CD4-positive, alpha-beta T cell (primary cell): ENCODE results near the gene SYT17. TPM values are rescaled to one million over a fixed set of nuclear protein-coding genes. Genes with fewer than 3 reads are reported as not detected.

ENCODE experiments used
- ATAC-seq: fragments of 200-7000 bp; cut with Tn5 transposase; one replicate; pipeline ENCODE4 v1.10.0; 2022; ENCODE audit warnings: mild to moderate bottlenecking; ENCODE audit not compliant: poor library complexity
- CTCF ChIA-PET: fragments of 350-600 bp; sonication (Branson Sonifier 250); formaldehyde crosslinking; loops from one replicate; lab custom pipeline; 2021; ENCODE audit warnings: antibody characterized with exemption, inconsistent platforms; lab: Charles Lee
- POLR2A ChIA-PET: fragments of 350-600 bp; sonication (Branson Sonifier 250); formaldehyde crosslinking; loops from one replicate; lab custom pipeline; 2021; ENCODE audit warnings: antibody characterized with exemption, inconsistent platforms; lab: Charles Lee
- DNase-seq, 14 experiments: peaks; one replicate each; pipeline ENCODE4 v3.0.0-alpha.2; 2013 to 2020; ENCODE audit warnings: mixed read lengths in 2 of 14
- H3K27ac ChIP-seq, 2 donors: one replicate each; pipeline versions ENCODE4 v1.5.1 to v1.7.0; 2013; ENCODE audit warnings: low read length in 2 of 2, low read depth in 1 of 2, mild to moderate bottlenecking in 1 of 2
- H3K27me3 ChIP-seq, 2 experiments: 1 replicate in 1 of 2; 2 replicates in 1 of 2; pipeline versions ENCODE4 v1.6.1 to v1.7.0; 2013; ENCODE audit warnings: low read length in 2 of 2, control low read depth in 1 of 2, mild to moderate bottlenecking in 1 of 2, moderate library complexity in 1 of 2; ENCODE audit not compliant: insufficient read depth in 2 of 2, control insufficient read depth in 1 of 2
- H3K36me3 ChIP-seq: one replicate; pipeline ENCODE4 v1.6.1; 2013; ENCODE audit warnings: low read length, control low read depth; ENCODE audit not compliant: insufficient read depth
- H3K4me1 ChIP-seq: one replicate; pipeline ENCODE4 v1.6.1; 2013; ENCODE audit warnings: low read length, control low read depth; ENCODE audit not compliant: insufficient read depth
- H3K4me3 ChIP-seq: one replicate; pipeline ENCODE4 v1.5.1; 2013; ENCODE audit warnings: mild to moderate bottlenecking, low read length, moderate library complexity
- H3K9me3 ChIP-seq, 2 experiments: 1 replicate in 1 of 2; 2 replicates in 1 of 2; pipeline versions ENCODE4 v1.6.1 to v1.7.0; 2013; ENCODE audit warnings: low read length in 2 of 2, mild to moderate bottlenecking in 2 of 2, control low read depth in 1 of 2, moderate library complexity in 1 of 2; ENCODE audit not compliant: control insufficient read depth in 1 of 2, insufficient read depth in 1 of 2
- H3K27ac Mint-ChIP-seq: one replicate; pipeline ENCODE4 v1.8.0; 2020; ENCODE audit warnings: mixed read lengths
- H3K27me3 Mint-ChIP-seq: one replicate; pipeline ENCODE4 v1.8.0; 2021; ENCODE audit warnings: mixed read lengths
- H3K36me3 Mint-ChIP-seq: one replicate; pipeline ENCODE4 v1.8.0; 2021; ENCODE audit warnings: low read depth, mixed read lengths
- H3K4me1 Mint-ChIP-seq: one replicate; pipeline ENCODE4 v1.8.0; 2021; ENCODE audit warnings: low read depth, mixed read lengths
- H3K4me3 Mint-ChIP-seq: one replicate; pipeline ENCODE4 v1.8.0; 2020; ENCODE audit warnings: mild to moderate bottlenecking, mixed read lengths
- H3K9me3 Mint-ChIP-seq: one replicate; pipeline ENCODE4 v1.8.0; 2020; ENCODE audit warnings: mixed read lengths
- intact Hi-C, 2 experiments: fragments of 100-400 bp; cut with DNase I in 1 of 2; cut with micrococcal nuclease in 1 of 2; formaldehyde crosslinking; loops; one replicate each; pipeline versions ENCODE4 v1.15.1 to v1.9.0; 2023 to 2025; cut with DNase I, micrococcal nuclease
- total RNA-seq, 174 experiments: library from RNA in 2 of 174; stranded (reverse) in 2 of 174; gene quantifications; one replicate each; pipeline ENCODE4 v1.2.3 and lab custom pipeline; 2021 to 2026
- TF ChIP-seq, protein P1 (sequence below): fragments of 200-600 bp; IDR thresholded peaks from one replicate; pipeline ENCODE4 v1.8.0; 2022; ENCODE audit warnings: antibody characterized with exemption, mild to moderate bottlenecking

Gene SYT17
- total RNA-seq, 2 experiments from 2014 or later = not detected

DNA sequence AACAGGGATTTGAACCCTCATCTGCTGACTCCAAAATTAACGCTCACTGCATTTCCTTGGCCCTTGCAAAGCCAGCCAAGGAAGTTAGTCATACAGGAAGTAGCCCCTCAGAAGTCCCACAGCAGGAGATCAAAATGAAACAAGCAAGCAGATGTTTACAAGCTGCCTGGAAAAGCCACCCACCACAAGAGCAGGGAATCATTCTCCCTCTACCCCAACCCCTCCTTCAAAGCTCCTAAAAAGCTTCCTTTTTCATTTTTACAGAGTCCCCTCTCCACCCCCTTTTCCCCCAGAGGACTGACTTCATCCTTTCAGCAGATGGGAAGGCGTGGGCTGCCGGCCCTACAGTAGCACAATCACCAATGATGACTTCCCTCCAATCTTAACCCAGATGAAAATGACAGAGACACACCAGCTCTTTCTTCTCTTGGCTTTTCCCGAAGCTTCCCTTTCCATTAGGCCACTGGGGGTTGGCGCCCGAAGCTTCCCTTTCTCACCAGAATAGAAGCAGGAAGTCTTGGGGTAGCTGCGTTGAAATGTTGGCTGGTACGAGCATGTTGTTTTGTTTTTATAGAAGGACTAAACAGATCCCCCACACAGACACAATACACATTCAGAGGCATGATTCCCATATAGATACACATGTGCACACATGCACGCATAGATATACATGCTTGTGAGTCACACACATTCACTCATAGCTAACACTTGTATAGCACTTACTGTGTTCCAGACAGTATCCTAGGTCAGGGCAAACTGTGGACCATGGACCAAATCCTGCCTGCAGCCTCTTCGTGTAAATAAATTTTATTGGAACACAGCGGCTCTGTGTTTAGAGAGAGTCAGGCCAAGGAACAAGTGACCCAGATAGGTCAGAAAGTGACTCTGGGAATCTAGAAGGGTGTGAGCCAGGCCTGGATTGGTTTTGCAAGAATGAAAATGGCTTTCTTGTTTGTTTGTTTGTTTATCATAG is 36.9 kb upstream of the SYT17 start:
- H3K27me3 Mint-ChIP-seq = no peaks in the 10 kb centered on the region
- no peak for ATAC-seq
- peaks cover 4% of the 10 kb centered on the region for H3K4me1 Mint-ChIP-seq
- no peaks in the 10 kb centered on the region for H3K36me3 Mint-ChIP-seq
- no peak overlapping the region for H3K4me3 Mint-ChIP-seq
- H3K27ac Mint-ChIP-seq = no peak overlapping the region
- H3K9me3 Mint-ChIP-seq = no peaks in the 10 kb centered on the region
- TF ChIP-seq, protein P1, sequence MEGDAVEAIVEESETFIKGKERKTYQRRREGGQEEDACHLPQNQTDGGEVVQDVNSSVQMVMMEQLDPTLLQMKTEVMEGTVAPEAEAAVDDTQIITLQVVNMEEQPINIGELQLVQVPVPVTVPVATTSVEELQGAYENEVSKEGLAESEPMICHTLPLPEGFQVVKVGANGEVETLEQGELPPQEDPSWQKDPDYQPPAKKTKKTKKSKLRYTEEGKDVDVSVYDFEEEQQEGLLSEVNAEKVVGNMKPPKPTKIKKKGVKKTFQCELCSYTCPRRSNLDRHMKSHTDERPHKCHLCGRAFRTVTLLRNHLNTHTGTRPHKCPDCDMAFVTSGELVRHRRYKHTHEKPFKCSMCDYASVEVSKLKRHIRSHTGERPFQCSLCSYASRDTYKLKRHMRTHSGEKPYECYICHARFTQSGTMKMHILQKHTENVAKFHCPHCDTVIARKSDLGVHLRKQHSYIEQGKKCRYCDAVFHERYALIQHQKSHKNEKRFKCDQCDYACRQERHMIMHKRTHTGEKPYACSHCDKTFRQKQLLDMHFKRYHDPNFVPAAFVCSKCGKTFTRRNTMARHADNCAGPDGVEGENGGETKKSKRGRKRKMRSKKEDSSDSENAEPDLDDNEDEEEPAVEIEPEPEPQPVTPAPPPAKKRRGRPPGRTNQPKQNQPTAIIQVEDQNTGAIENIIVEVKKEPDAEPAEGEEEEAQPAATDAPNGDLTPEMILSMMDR = no peak
- ChIA-PET CTCF (no interaction called here), POLR2A (no interaction called here)
- H3K27me3 ChIP-seq = peaks cover 0 to under 1% of the 10 kb centered on the region in 2 experiments
- H3K9me3 ChIP-seq = peaks cover 0 to 4% of the 10 kb centered on the region in 2 experiments
- H3K4me1 ChIP-seq = peaks cover 4% of the 10 kb centered on the region
- H3K4me3 ChIP-seq = no peak overlapping the region
- H3K27ac ChIP-seq = no peak overlapping the region
- intact Hi-C loops = no loop called here
- peak in 2 of 14 experiments; percentile 12 to 15 for DNase-seq
- no peaks in the 10 kb centered on the region for H3K36me3 ChIP-seq

DNA sequence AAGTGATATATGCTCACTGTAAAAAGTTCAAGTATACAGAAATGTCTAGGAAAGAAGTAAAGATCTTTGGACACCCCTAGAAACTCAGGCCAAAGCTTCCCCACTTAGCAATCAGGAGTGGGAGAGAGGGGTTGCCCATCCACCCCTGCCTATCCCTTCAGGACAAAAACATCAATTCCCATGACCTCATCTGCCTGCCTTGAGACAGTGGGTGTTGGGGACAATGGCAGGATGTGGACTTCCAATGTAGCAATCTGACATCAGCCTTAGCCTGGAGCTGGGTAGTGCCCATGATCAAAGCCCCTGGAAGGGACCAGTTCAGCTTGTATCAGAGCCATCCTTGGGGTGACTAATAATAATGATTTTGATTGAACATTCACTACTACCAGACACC is 36.2 kb upstream of the SYT17 start:
- H3K9me3 ChIP-seq = no peaks in the 10 kb centered on the region
- TF ChIP-seq, protein P1 = no peak
- H3K4me1 ChIP-seq = peaks cover 4% of the 10 kb centered on the region
- Mint-ChIP-seq H3K27ac (no peak overlapping the region), H3K9me3 (no peaks in the 10 kb centered on the region), H3K4me1 (peaks cover 4% of the 10 kb centered on the region), H3K27me3 (no peaks in the 10 kb centered on the region), H3K36me3 (no peaks in the 10 kb centered on the region), H3K4me3 (no peak overlapping the region)
- intact Hi-C loops = no loop called here
- H3K4me3 ChIP-seq = no peak overlapping the region
- POLR2A ChIA-PET = no interaction called here
- DNase-seq (no peak), ATAC-seq (no peak)
- H3K36me3 ChIP-seq = no peaks in the 10 kb centered on the region
- CTCF ChIA-PET = no interaction called here
- H3K27ac ChIP-seq = no peak overlapping the region
- H3K27me3 ChIP-seq = peaks cover 0 to 2% of the 10 kb centered on the region in 2 experiments

DNA sequence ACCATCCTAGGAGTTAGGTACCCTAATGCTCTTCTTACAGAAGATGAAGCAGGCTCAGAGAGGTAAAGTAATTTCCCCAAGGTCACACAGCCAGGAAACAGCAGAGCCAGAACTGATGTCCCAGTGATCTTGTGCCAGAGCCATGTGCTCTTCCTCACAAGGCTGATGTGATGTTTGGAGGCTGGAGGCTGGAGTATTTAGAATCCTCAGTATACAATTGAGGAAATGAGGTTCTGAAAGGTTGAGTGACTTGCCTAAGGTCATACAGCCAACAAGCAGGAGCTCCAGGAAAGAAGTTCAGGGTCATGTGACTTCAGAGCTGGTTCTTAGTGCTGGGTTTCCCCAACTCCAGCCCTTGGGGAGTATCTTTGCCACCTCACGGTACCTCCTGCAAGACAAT is 35.8 kb upstream of the SYT17 start:
- Histone ChIP-seq H3K27ac (no peak overlapping the region), H3K27me3 (peaks cover under 1 to 2% of the 10 kb centered on the region in 2 experiments), H3K4me3 (no peak overlapping the region), H3K36me3 (no peaks in the 10 kb centered on the region), H3K4me1 (peaks cover 4% of the 10 kb centered on the region), H3K9me3 (no peaks in the 10 kb centered on the region)
- Mint-ChIP-seq H3K4me3 (no peak overlapping the region), H3K4me1 (peaks cover 4% of the 10 kb centered on the region), H3K27me3 (no peaks in the 10 kb centered on the region), H3K27ac (no peak overlapping the region), H3K9me3 (no peaks in the 10 kb centered on the region), H3K36me3 (no peaks in the 10 kb centered on the region)
- ATAC-seq (no peak), DNase-seq (no peak)
- intact Hi-C loops = no loop called here
- ChIA-PET POLR2A (no interaction called here), CTCF (no interaction called here)
- TF ChIP-seq, protein P1 = no peak
